GM10248 (cell line): ENCODE data around the gene EPS15.

Experiments
- CTCF ChIA-PET: fragments of 300-600 bp; sonication (Branson Sonifier 250); formaldehyde crosslinking; extraction: SDS; loops from one replicate; lab custom pipeline; 2021; ENCODE audit warnings: antibody characterized with exemption; lab: Yijun Ruan, JAX
- POLR2A ChIA-PET: fragments of 350-650 bp; sonication (Branson Sonifier 250); formaldehyde crosslinking; extraction: SDS; loops from one replicate; lab custom pipeline; 2020; ENCODE audit warnings: antibody characterized with exemption; lab: Yijun Ruan, JAX
- DNase-seq: peaks from one replicate; pipeline ENCODE4 v3.0.0; 2012; ENCODE audit errors: extremely low spot score
- TF ChIP-seq, protein P1 (sequence below): IDR thresholded peaks from 2 replicates; pipeline ENCODE4 v1.5.1; 2012; ENCODE audit warnings: mild to moderate bottlenecking, low read depth; ENCODE audit errors: extremely low read depth, missing control alignments, control extremely low read depth

The EPS15 gene

DNA sequence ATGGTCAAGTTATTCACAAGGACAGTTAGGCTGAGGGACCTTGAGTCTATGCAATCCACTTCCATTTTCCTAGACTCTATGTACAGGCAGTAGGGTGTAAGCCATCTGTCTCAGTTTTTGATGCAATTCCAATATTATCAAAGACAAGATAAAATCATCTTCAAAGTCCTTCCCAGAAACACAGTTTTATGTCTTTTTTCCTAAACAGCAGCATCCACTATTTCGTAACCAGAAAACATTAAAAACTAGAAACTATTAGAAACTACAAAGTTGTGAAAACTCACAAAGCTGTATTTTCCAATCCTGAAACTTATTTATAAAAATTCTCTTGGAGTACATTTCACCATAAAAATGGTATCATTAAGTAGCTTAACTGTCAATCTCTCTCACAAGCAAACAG is 93.8 kb downstream of the EPS15 start:
- ChIA-PET POLR2A (no interaction called here), CTCF (interaction anchor here (0.8 to 1.7 kb wide), 3 partner anchors 11 to 53 kb away, joined by 3 to 7 read pairs (median 4); no protein-coding TSS in a partner anchor)
- TF ChIP-seq, protein P1, sequence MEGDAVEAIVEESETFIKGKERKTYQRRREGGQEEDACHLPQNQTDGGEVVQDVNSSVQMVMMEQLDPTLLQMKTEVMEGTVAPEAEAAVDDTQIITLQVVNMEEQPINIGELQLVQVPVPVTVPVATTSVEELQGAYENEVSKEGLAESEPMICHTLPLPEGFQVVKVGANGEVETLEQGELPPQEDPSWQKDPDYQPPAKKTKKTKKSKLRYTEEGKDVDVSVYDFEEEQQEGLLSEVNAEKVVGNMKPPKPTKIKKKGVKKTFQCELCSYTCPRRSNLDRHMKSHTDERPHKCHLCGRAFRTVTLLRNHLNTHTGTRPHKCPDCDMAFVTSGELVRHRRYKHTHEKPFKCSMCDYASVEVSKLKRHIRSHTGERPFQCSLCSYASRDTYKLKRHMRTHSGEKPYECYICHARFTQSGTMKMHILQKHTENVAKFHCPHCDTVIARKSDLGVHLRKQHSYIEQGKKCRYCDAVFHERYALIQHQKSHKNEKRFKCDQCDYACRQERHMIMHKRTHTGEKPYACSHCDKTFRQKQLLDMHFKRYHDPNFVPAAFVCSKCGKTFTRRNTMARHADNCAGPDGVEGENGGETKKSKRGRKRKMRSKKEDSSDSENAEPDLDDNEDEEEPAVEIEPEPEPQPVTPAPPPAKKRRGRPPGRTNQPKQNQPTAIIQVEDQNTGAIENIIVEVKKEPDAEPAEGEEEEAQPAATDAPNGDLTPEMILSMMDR, result no peak
- DNase-seq, result no peak

DNA sequence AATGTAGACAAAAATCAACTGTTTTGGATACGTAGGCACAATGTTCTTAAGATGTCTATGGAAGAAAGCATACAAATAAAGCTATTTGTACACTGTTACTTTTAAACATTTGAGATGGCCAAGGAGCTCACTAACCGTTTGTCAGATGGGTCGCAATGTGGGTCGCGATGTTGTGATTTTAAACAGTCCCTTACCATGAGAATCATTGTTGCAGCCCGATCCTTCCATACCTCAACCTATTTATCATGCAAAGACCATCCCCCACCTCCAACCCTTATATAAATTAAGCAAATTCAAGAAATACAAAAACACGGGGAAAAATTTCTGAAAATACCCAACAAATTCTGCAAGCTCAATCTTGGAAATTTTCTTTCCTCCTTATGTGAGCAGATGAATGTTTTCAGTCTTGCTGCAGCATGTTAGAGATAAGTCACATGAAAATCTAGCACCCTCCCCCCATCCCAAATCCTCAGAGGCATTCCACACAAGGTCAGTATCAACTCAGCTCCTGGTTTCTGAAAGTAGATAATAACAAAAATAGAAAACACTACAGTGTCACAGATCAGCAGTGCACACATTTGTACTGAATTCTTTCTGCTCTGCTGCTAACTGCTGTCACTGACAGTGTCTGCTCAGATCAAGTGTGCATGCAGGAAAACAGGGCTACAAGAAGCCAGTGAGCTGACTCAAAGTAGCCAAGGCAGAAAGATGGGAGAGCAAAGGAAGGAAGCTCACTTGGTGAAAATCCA is 95.8 kb downstream of the EPS15 start:
- TF ChIP-seq, protein P1, result no peak
- no peak for DNase-seq
- CTCF ChIA-PET, result interaction anchor here (0.9 to 3.2 kb wide), 9 partner anchors 10 to 314 kb away, joined by 3 to 13 read pairs (median 3); no protein-coding TSS in a partner anchor
- POLR2A ChIA-PET, result no interaction called here

DNA sequence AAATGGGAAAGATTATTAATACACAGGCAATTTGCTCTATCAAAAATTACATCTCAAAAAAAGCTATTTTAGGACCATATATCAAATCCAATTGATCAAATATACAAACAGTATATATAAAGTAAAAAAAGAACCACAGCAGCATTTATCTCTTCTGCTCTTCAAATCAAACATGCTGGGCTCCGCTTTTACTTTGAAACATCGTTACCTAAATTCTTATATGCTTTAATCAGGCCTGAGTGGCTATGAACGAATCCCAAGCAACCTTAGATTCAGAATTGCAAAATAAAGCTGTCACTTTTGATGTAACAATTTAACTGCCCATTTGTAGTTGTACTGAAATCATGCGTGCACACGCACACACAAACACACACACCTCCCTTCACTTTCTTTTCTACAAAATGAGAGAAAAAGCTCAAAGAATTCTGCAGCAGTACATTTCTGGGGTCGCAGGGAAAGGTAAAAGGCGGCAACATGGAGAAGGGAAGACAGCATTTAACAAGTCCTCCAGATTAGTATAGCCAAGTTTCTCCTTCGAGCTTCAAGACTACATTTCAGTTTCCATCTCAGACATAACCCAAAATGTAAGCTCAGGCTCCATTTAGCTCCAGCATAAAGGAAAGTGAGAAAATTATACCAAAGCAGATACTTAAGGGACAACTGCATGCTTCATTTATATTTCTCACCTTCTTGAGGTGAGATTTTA is 96.5 kb downstream of the EPS15 start:
- CTCF ChIA-PET, result interaction anchor here (0.9 to 3.2 kb wide), 9 partner anchors 9 to 315 kb away, joined by 3 to 13 read pairs (median 3); no protein-coding TSS in a partner anchor
- TF ChIP-seq, protein P1, result no peak
- POLR2A ChIA-PET, result no interaction called here
- DNase-seq, result no peak

DNA sequence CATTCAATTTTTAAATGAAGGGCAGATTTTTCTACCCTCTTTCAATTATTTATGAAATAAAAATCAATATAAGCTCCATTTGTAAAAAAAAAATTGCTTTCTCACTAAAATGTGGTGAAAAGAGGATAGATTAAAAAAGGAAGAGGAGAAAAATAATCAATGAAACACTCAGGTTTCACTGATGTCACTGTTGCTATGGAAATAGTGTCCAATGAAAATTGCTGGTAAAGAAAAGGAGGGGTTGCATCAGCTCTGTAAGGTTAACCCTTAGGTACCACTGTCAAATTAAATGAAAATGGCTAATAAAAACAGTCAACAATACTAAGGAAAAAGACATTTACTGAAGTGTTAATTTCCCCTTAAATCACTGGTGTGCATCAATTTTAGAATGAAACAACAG is 97.1 kb downstream of the EPS15 start:
- CTCF ChIA-PET, result interaction anchor here (0.9 to 3.2 kb wide), 5 partner anchors 8 to 316 kb away, joined by 3 to 13 read pairs (median 4); no protein-coding TSS in a partner anchor
- DNase-seq, result no peak
- POLR2A ChIA-PET, result no interaction called here
- TF ChIP-seq, protein P1, result no peak

DNA sequence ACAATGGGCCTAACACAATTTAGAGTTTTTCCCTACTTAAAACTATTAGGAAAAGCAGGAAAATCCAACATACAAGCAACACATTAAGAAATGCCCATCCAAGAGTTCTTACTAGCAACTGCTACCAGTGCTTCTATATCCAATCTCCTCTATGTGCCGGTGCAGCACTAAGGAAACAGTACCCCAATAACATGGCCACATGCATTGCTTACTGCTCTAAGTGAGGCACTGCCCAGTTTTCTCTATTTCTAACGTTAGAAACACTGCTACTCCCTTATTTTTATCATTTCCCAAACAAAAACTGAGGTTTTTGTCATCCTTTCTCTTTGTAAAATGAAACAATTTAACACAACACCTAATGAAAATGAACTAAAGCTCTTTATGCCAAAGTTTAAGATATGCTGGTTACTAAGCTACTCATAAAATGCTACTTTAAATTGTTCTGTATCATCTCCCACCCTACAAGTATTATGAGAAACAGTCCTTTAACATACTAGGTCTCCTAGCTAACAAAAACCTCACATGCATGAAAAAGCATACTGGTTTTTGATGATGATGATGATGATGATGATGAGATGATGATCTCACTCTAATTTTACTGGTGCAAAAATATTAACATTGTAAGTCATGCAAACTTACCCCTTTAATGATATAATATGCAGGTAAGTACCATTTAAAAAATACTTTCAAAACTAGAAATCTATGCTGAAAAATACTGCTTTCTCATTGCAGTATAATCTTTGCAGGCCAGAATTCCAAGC is 98.0 kb downstream of the EPS15 start:
- ChIA-PET CTCF (interaction anchor here (1.4 to 2.8 kb wide), 2 partner anchors 9 to 48 kb away, joined by 3 to 7 read pairs; no protein-coding TSS in a partner anchor), POLR2A (no interaction called here)
- DNase-seq, result no peak
- TF ChIP-seq, protein P1, result no peak
